HCT116 (cell line): ENCODE results near the gene CXCL8. TPM values are rescaled to one million over a fixed set of nuclear protein-coding genes. Genes with fewer than 3 reads are reported as not detected.

ENCODE experiments used
- ATAC-seq: fragments of 200-7000 bp; cut with Tn5 transposase; 2 replicates; pipeline ENCODE4 v1.9.1; 2020; ENCODE audit warnings: mild to moderate bottlenecking, moderate library complexity
- BruUV-seq: library from RNA; stranded (reverse); fragments of 400-500 nt; replicated peaks from 2 replicates; lab custom pipeline; 2021; lab: Mats Ljungman, UMichigan
- CTCF ChIA-PET: fragments of 300-600 bp; sonication (Branson Sonifier 250); formaldehyde crosslinking; loops from one replicate; lab custom pipeline; 2021; ENCODE audit warnings: antibody characterized with exemption; lab: Charles Lee
- POLR2A ChIA-PET: fragments of 300-600, 350-600 bp; sonication (Branson Sonifier 250); formaldehyde crosslinking; loops from one replicate; lab custom pipeline; 2021; ENCODE audit warnings: antibody characterized with exemption; lab: Charles Lee
- RAD21 ChIA-PET, 2 experiments: fragments of 300-600 bp; sonication (Branson Sonifier 250); formaldehyde crosslinking; loops; one replicate each; lab custom pipeline; 2023; ENCODE audit warnings: low total read pairs in 2 of 2; ENCODE audit not compliant: uncharacterized antibody in 2 of 2, unreplicated experiment in 2 of 2, low non-redundant PET in 1 of 2; lab: Charles Lee
- DNase-seq: peaks from one replicate; pipeline ENCODE4 v3.0.0-alpha.2; 2010; ENCODE audit warnings: low read depth, low spot score
- H2AFZ ChIP-seq: fragments of 200-600 bp; shearing (Covaris generic), sonication (generic); 2 replicates; pipeline ENCODE4 v1.6.1; 2017; ENCODE audit warnings: low read depth, mixed run types, mixed read lengths, antibody characterized with exemption, low read length; ENCODE audit not compliant: poor library complexity, severe bottlenecking
- H3K27ac ChIP-seq: 2 replicates; pipeline ENCODE4 v1.5.1; 2012; ENCODE audit warnings: low read depth, low read length
- H3K27me3 ChIP-seq: fragments of 200-600 bp; sonication (generic); 2 replicates; pipeline ENCODE4 v1.6.1; 2016; ENCODE audit warnings: mixed run types, low read length, mixed read lengths; ENCODE audit not compliant: insufficient read depth
- H3K36me3 ChIP-seq, 2 experiments: fragments of 200-500 bp in 1 of 2; fragments of 200-600 bp in 1 of 2; sonication (Bioruptor generic) in 1 of 2; sonication (generic) in 1 of 2; 2 replicates each; pipeline versions ENCODE4 v1.5.1 to v1.6.1; 2014 to 2016; ENCODE audit warnings: low read length in 2 of 2, inconsistent platforms in 1 of 2, mixed read lengths in 1 of 2, mixed run types in 1 of 2; ENCODE audit not compliant: insufficient read depth in 2 of 2, control insufficient read depth in 1 of 2
- H3K4me1 ChIP-seq, 2 experiments: fragments of 200-600 bp in 1 of 2; sonication (generic) in 1 of 2; 2 replicates each; pipeline versions ENCODE4 v1.5.1 to v1.6.1; 2012 to 2017; ENCODE audit warnings: low read length in 2 of 2, inconsistent platforms in 1 of 2, mild to moderate bottlenecking in 1 of 2, mixed read lengths in 1 of 2, mixed run types in 1 of 2, moderate library complexity in 1 of 2; ENCODE audit not compliant: insufficient read depth in 2 of 2, control insufficient read depth in 1 of 2
- H3K4me2 ChIP-seq: fragments of 200-600 bp; sonication (generic); 2 replicates; pipeline ENCODE4 v1.6.1; 2017; ENCODE audit warnings: mixed run types, low read length, mixed read lengths
- H3K4me3 ChIP-seq, 2 experiments: fragments of 200-600 bp in 1 of 2; sonication (generic) in 1 of 2; replicated peaks in 1 of 2; 2 replicates each; pipeline ENCODE4 v1.5.1; 2011 to 2016; ENCODE audit warnings: low read length in 2 of 2, control low read depth in 1 of 2, low read depth in 1 of 2, mild to moderate bottlenecking in 1 of 2, mixed read lengths in 1 of 2, mixed run types in 1 of 2
- H3K79me2 ChIP-seq: fragments of 200-600 bp; sonication (generic); 2 replicates; pipeline ENCODE4 v1.6.1; 2017; ENCODE audit warnings: mild to moderate bottlenecking, mixed run types, low read length, moderate library complexity, mixed read lengths; ENCODE audit not compliant: insufficient read depth
- H3K9ac ChIP-seq: fragments of 200-600 bp; sonication (generic); 2 replicates; pipeline ENCODE4 v1.6.1; 2016; ENCODE audit warnings: low read length, mixed read lengths
- H3K9me2 ChIP-seq: fragments of 200-600 bp; sonication (generic), shearing (Covaris generic); 2 replicates; pipeline ENCODE4 v1.6.1; 2017; ENCODE audit warnings: mixed run types, mild to moderate bottlenecking, moderate library complexity; ENCODE audit not compliant: insufficient read depth
- H3K9me3 ChIP-seq, 2 experiments: fragments of 200-500 bp in 1 of 2; fragments of 200-600 bp in 1 of 2; sonication (Bioruptor generic) in 1 of 2; sonication (generic) in 1 of 2; 2 replicates each; pipeline ENCODE4 v1.6.1; 2014 to 2017; ENCODE audit warnings: low read length in 2 of 2, mixed read lengths in 2 of 2, inconsistent platforms in 1 of 2, low read depth in 1 of 2, mild to moderate bottlenecking in 1 of 2, mixed run types in 1 of 2, moderate library complexity in 1 of 2; ENCODE audit not compliant: control insufficient read depth in 1 of 2, insufficient read depth in 1 of 2
- H4K20me1 ChIP-seq: fragments of 200-600 bp; sonication (generic), shearing (Covaris generic); 2 replicates; pipeline ENCODE4 v1.6.1; 2017; ENCODE audit warnings: mixed run types, mild to moderate bottlenecking, moderate library complexity; ENCODE audit not compliant: insufficient read depth
- CEBPB ChIP-seq: IDR thresholded peaks from 2 replicates; pipeline ENCODE4 v1.6.1; 2012; ENCODE audit warnings: low read depth
- EGR1 ChIP-seq: IDR thresholded peaks from 2 replicates; pipeline ENCODE4 v1.6.1; 2012; ENCODE audit warnings: low read depth
- EZH2 ChIP-seq: fragments of 200-600 bp; sonication (generic); IDR thresholded peaks from 2 replicates; pipeline ENCODE4 v1.6.1; 2017; ENCODE audit warnings: antibody characterized with exemption, mixed run types
- EZH2phosphoT487 ChIP-seq: fragments of 200-600 bp; IDR thresholded peaks from 2 replicates; pipeline ENCODE4 v1.6.1; 2018; ENCODE audit warnings: antibody characterized with exemption, borderline replicate concordance
- FOSL1 ChIP-seq: IDR thresholded peaks from 2 replicates; pipeline ENCODE4 v1.6.1; 2012; ENCODE audit warnings: low read depth
- JUND ChIP-seq: IDR thresholded peaks from 2 replicates; pipeline ENCODE4 v1.6.1; 2012
- POLR2A ChIP-seq: IDR thresholded peaks from 2 replicates; pipeline ENCODE4 v1.7.0; 2011; ENCODE audit warnings: borderline replicate concordance; ENCODE audit not compliant: insufficient read depth, insufficient read length; ENCODE audit errors: extremely low read depth
- POLR2AphosphoS5 ChIP-seq: IDR thresholded peaks from 2 replicates; pipeline ENCODE4 v1.6.1; 2011; ENCODE audit warnings: mild to moderate bottlenecking, low read depth, low read length, moderate library complexity
- RAD21 ChIP-seq: IDR thresholded peaks from 2 replicates; pipeline ENCODE4 v1.6.1; 2012; ENCODE audit warnings: low read depth, mild to moderate bottlenecking
- SIN3A ChIP-seq: IDR thresholded peaks from 2 replicates; pipeline ENCODE4 v1.6.1; 2012; ENCODE audit warnings: low read depth
- SP1 ChIP-seq: IDR thresholded peaks from 2 replicates; pipeline ENCODE4 v1.6.1; 2012; ENCODE audit warnings: low read depth
- TCF7L2 ChIP-seq: IDR thresholded peaks from 2 replicates; pipeline ENCODE4 v1.7.0; 2011; ENCODE audit warnings: borderline replicate concordance, inconsistent platforms; ENCODE audit not compliant: insufficient read depth, insufficient read length; ENCODE audit errors: extremely low read depth
- ZNF274 ChIP-seq: fragments of 200-500 bp; sonication (Bioruptor generic); IDR thresholded peaks from 2 replicates; pipeline ENCODE4 v1.6.1; 2014; ENCODE audit warnings: mild to moderate bottlenecking, low read depth, low read length, inconsistent platforms
- intact Hi-C: fragments of 100-400 bp; cut with micrococcal nuclease; formaldehyde crosslinking; loops from 2 replicates; pipeline ENCODE4 v1.10.0; 2022
- total RNA-seq: library from RNA; stranded (reverse); gene quantifications from one replicate; pipeline ENCODE4 v1.2.1, GENCODE V29; 2021; ENCODE audit not compliant: unreplicated experiment
- TF ChIP-seq, protein P1 (sequence below): IDR thresholded peaks from 2 replicates; pipeline ENCODE4 v1.6.1; 2012
- TF ChIP-seq, protein P2 (sequence below): IDR thresholded peaks from 2 replicates; pipeline ENCODE4 v1.6.1; 2011; ENCODE audit warnings: mild to moderate bottlenecking, low read length, moderate library complexity; ENCODE audit not compliant: insufficient replicate concordance; ENCODE audit errors: extremely low read depth
- TF ChIP-seq, protein P3 (sequence below): IDR thresholded peaks from 2 replicates; pipeline ENCODE4 v1.6.1; 2012; ENCODE audit warnings: low read depth

Gene CXCL8
- total RNA-seq, 1 experiment from 2014 or later, result 1.8 TPM

DNA sequence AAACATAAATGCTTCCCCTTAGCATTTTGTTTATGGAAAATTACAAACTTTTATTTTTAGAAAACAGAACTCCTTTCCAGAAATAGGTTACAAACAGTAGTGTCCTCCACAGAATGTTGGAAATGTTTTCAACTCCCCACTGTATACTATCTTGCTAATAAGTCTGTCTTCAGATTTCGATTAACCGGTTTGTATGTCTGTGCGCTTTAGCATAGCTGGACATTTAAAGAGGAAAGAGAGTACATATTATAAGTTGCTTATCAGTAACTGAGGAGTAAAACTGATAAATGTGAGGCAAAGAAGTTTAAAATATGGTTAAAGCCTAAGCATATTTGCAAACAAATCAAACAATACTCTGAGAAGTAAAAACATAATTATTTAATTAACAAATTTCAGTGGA, 3.4 kb downstream of the CXCL8 start:
- no peaks in the 10 kb centered on the region for H3K36me3 ChIP-seq
- H2AFZ ChIP-seq, result no peak overlapping the region
- H3K4me1 ChIP-seq, result peaks cover 13 to 18% of the 10 kb centered on the region in 2 experiments; a peak in 3 of 4 replicates
- H4K20me1 ChIP-seq, result no peaks in the 10 kb centered on the region
- CTCF ChIA-PET, result no interaction called here
- POLR2A ChIA-PET, result no interaction called here
- intact Hi-C loops, result no loop called here
- RAD21 ChIA-PET, result no interaction called here
- BruUV-seq, result no TSS peak
- no peak for DNase-seq
- H3K27ac ChIP-seq, result no peak overlapping the region
- H3K9me3 ChIP-seq, result no peaks in the 10 kb centered on the region
- no peaks in the 10 kb centered on the region for H3K79me2 ChIP-seq
- peaks cover 2% of the 10 kb centered on the region; the same call in 1 of the 2 replicates for H3K9me2 ChIP-seq
- H3K4me3 ChIP-seq, result no peak overlapping the region
- H3K4me2 ChIP-seq, result no peak overlapping the region
- H3K9ac ChIP-seq, result no peak overlapping the region
- no peaks in the 10 kb centered on the region for H3K27me3 ChIP-seq
- TF ChIP-seq TCF7L2 (no peak), JUND (no peak), POLR2A (no peak), POLR2AphosphoS5 (no peak), CEBPB (no peak), SP1 (no peak), EZH2 (no peak)
- TF ChIP-seq, protein P1, sequence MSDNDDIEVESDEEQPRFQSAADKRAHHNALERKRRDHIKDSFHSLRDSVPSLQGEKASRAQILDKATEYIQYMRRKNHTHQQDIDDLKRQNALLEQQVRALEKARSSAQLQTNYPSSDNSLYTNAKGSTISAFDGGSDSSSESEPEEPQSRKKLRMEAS, result no peak
- no peak for ATAC-seq

DNA sequence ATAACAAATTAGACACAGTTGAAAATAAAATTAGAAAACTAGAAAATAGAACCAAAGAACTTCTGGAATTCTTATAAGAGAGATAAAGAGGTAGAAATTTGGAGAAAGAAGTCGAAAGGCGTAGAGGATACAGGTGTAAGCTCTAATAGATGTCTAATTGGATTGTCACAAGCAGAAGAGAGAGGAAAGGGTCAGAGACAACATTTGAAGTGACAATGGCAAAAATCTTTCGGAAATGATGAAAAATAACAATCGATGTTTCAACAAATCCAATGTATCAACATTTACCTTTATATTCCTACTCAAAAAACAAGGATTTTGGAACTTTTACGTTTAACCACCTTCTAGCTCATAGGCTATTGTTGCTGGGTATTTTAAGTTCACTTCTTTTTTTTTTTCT, 3.8 kb downstream of the CXCL8 start:
- Histone ChIP-seq H3K4me2 (no peak overlapping the region), H3K79me2 (no peaks in the 10 kb centered on the region), H3K4me1 (peaks cover 13 to 18% of the 10 kb centered on the region in 2 experiments; a peak in 3 of 4 replicates), H4K20me1 (no peaks in the 10 kb centered on the region), H3K4me3 (no peak overlapping the region), H3K9me2 (peaks cover 2% of the 10 kb centered on the region; the same call in 1 of the 2 replicates), H3K9ac (no peak overlapping the region), H2AFZ (no peak overlapping the region), H3K27me3 (no peaks in the 10 kb centered on the region), H3K36me3 (no peaks in the 10 kb centered on the region), H3K27ac (no peak overlapping the region), H3K9me3 (no peaks in the 10 kb centered on the region)
- no TSS peak for BruUV-seq
- RAD21 ChIA-PET, result no interaction called here
- DNase-seq, result no peak
- intact Hi-C loops, result no loop called here
- POLR2A ChIA-PET, result no interaction called here
- CTCF ChIA-PET, result no interaction called here
- ATAC-seq, result no peak
- TF ChIP-seq EGR1 (no peak), SIN3A (no peak), FOSL1 (no peak), JUND (no peak), TCF7L2 (no peak), POLR2AphosphoS5 (no peak), ZNF274 (no peak), EZH2phosphoT487 (no peak), RAD21 (no peak), EZH2 (no peak), SP1 (no peak)
- TF ChIP-seq, protein P1, result no peak
- TF ChIP-seq, protein P2, sequence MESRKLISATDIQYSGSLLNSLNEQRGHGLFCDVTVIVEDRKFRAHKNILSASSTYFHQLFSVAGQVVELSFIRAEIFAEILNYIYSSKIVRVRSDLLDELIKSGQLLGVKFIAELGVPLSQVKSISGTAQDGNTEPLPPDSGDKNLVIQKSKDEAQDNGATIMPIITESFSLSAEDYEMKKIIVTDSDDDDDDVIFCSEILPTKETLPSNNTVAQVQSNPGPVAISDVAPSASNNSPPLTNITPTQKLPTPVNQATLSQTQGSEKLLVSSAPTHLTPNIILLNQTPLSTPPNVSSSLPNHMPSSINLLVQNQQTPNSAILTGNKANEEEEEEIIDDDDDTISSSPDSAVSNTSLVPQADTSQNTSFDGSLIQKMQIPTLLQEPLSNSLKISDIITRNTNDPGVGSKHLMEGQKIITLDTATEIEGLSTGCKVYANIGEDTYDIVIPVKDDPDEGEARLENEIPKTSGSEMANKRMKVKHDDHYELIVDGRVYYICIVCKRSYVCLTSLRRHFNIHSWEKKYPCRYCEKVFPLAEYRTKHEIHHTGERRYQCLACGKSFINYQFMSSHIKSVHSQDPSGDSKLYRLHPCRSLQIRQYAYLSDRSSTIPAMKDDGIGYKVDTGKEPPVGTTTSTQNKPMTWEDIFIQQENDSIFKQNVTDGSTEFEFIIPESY, result no peak
- TF ChIP-seq, protein P3, sequence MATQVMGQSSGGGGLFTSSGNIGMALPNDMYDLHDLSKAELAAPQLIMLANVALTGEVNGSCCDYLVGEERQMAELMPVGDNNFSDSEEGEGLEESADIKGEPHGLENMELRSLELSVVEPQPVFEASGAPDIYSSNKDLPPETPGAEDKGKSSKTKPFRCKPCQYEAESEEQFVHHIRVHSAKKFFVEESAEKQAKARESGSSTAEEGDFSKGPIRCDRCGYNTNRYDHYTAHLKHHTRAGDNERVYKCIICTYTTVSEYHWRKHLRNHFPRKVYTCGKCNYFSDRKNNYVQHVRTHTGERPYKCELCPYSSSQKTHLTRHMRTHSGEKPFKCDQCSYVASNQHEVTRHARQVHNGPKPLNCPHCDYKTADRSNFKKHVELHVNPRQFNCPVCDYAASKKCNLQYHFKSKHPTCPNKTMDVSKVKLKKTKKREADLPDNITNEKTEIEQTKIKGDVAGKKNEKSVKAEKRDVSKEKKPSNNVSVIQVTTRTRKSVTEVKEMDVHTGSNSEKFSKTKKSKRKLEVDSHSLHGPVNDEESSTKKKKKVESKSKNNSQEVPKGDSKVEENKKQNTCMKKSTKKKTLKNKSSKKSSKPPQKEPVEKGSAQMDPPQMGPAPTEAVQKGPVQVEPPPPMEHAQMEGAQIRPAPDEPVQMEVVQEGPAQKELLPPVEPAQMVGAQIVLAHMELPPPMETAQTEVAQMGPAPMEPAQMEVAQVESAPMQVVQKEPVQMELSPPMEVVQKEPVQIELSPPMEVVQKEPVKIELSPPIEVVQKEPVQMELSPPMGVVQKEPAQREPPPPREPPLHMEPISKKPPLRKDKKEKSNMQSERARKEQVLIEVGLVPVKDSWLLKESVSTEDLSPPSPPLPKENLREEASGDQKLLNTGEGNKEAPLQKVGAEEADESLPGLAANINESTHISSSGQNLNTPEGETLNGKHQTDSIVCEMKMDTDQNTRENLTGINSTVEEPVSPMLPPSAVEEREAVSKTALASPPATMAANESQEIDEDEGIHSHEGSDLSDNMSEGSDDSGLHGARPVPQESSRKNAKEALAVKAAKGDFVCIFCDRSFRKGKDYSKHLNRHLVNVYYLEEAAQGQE, result no peak
